Spleen (tissue), 7 donors: ENCODE data around the gene HSD17B14.

Experiments
- POLR2A ChIP-seq, 3 donors: fragments of 450-650 bp; IDR thresholded peaks; one replicate each; pipeline ENCODE4 v1.5.1; 2017; ENCODE audit warnings: antibody characterized with exemption in 3 of 3, mild to moderate bottlenecking in 1 of 3
- POLR2AphosphoS5 ChIP-seq, 3 donors: sonication (generic); formaldehyde crosslinking; IDR thresholded peaks; one replicate each; pipeline ENCODE4 v1.5.1; 2017; ENCODE audit warnings: antibody characterized with exemption in 3 of 3
- TF ChIP-seq, protein P1 (sequence below), 11 experiments: fragments of 200-600 bp in 7 of 11; fragments of 450-650 bp in 4 of 11; sonication (generic) in 4 of 11; IDR thresholded peaks in 8 of 11; conservative IDR thresholded peaks in 3 of 11; 1 replicate in 7 of 11; 2 replicates in 4 of 11; pipeline versions ENCODE4 v1.4.0 to v1.8.0; 2016 to 2021; ENCODE audit warnings: antibody characterized with exemption in 11 of 11, inconsistent platforms in 4 of 11, mild to moderate bottlenecking in 1 of 11
- donor health status: DM: no; HTN: no; CAD: no; lungs with moderate emphysema.
- donor health status: DM: no; HTN: no; CAD: no.
- donor health status: DM: no; HTN: no; CAD: no.

DNA sequence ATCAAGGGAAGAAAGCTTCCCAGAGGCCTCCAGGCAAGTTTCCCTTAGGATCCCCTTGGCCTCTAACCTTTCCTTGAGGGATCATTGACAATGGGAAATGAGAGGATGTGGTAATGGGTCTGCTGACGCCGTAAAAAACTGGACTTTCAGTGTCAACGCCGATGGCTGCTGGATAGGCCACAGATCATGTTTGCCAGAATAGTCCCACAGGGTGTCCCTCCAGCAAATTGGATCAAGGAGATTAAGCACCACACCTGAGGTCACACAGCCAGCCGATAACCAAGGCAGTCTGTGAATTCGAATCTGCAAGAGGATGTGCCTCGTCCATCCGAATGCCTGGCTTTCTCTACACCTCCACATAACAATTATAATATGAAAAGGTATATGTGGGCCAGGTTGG is 43.0 kb downstream of the HSD17B14 start:
- TF ChIP-seq, protein P1, sequence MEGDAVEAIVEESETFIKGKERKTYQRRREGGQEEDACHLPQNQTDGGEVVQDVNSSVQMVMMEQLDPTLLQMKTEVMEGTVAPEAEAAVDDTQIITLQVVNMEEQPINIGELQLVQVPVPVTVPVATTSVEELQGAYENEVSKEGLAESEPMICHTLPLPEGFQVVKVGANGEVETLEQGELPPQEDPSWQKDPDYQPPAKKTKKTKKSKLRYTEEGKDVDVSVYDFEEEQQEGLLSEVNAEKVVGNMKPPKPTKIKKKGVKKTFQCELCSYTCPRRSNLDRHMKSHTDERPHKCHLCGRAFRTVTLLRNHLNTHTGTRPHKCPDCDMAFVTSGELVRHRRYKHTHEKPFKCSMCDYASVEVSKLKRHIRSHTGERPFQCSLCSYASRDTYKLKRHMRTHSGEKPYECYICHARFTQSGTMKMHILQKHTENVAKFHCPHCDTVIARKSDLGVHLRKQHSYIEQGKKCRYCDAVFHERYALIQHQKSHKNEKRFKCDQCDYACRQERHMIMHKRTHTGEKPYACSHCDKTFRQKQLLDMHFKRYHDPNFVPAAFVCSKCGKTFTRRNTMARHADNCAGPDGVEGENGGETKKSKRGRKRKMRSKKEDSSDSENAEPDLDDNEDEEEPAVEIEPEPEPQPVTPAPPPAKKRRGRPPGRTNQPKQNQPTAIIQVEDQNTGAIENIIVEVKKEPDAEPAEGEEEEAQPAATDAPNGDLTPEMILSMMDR (IDR thresholded peaks at IDR 0.05 in 8 of 11, conservative IDR thresholded peaks at IDR 0.05 in 3 of 11): no peak
- TF ChIP-seq POLR2A (IDR thresholded peaks at IDR 0.05): no peak
- peak in 1 of 3 donors; percentile 22 for TF ChIP-seq POLR2AphosphoS5 (IDR thresholded peaks at IDR 0.05)
